ENCODE data around the gene PALLD. TPM values are rescaled to one million over a fixed set of nuclear protein-coding genes. Genes with fewer than 3 reads are reported as not detected.

Gene PALLD
- total and polyA plus RNA-seq, 2 donors (not counting 3 experiments of a cell fraction or from before 2014, with no cell fraction given), result 13.4 to 48.2 TPM

DNA sequence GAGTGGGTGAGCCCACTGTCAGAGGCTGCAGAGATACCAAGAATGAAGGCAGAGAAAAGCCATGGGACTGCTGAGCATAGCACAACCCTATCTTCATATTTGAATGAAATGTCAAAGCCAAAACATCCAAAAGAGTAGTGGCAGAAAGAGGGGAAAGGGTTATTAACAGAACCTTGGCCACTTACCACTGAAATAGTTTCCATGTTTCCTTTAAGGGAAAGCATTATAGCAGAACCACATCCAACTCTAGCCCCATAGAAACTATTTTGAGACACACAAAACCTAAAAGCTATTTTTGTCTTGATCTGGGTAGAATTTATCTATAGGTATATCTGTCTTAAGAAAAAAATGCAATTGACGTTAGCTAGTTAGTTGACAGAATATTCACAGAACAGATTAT lies 373.2 kb downstream of the PALLD start:
- peaks cover 19% of the 10 kb centered on the region for H3K4me1 ChIP-seq (ENCODE audit: control insufficient read depth, extremely low read depth, insufficient read depth, low read length)
- intact Hi-C loops (cut with micrococcal nuclease), result no loop called here
- H3K4me3 ChIP-seq (replicated peaks in 1 of 3; ENCODE audit: insufficient read depth in 1 of 3, low read depth in 1 of 3, low read length in 3 of 3), result no peak overlapping the region
- no TSS peak for BruUV-seq (replicated peaks)
- no peak overlapping the region for H2AFZ ChIP-seq (ENCODE audit: low read depth, low read length)
- no peak overlapping the region for H3K9ac ChIP-seq (replicated peaks; ENCODE audit: extremely low read depth, insufficient read depth, low read length)
- no peak for DNase-seq (ENCODE audit: low read depth, low spot score)
- CTCF ChIA-PET, result no interaction called here
- no peaks in the 10 kb centered on the region for H4K20me1 ChIP-seq (replicated peaks; ENCODE audit: control insufficient read depth, extremely low read depth, insufficient read depth, low read length)
- H3K9me3 ChIP-seq (replicated peaks; ENCODE audit: control insufficient read depth, insufficient read depth, low read length), result no peaks in the 10 kb centered on the region
- no peak overlapping the region for H3K4me2 ChIP-seq (ENCODE audit: insufficient read depth, low read length)
- H3K27me3 ChIP-seq (ENCODE audit: control insufficient read depth in 2 of 2, insufficient read depth in 2 of 2, low read length in 2 of 2), result no peaks in the 10 kb centered on the region
- POLR2A ChIA-PET, result no interaction called here
- dilution Hi-C loops (cut with MboI; ENCODE audit: extremely low pct_ligation_motif_present, low sequenced_read_pairs), result no loop called here
- no peak for FAIRE-seq
- H3K36me3 ChIP-seq (ENCODE audit: control insufficient read depth in 2 of 2, extremely low read depth in 1 of 2, insufficient read depth in 2 of 2, low read length in 2 of 2), result no peaks in the 10 kb centered on the region
- no peak for TF ChIP-seq FOS (IDR thresholded peaks at IDR 0.05; ENCODE audit: borderline replicate concordance, insufficient read depth, low read length)
- TF ChIP-seq, protein P1, sequence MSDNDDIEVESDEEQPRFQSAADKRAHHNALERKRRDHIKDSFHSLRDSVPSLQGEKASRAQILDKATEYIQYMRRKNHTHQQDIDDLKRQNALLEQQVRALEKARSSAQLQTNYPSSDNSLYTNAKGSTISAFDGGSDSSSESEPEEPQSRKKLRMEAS (IDR thresholded peaks at IDR 0.05; ENCODE audit: insufficient read depth, insufficient read length), result no peak
- no peak for TF ChIP-seq EZH2 (IDR thresholded peaks at IDR 0.05; ENCODE audit: borderline replicate concordance, low read depth, low read length, severe bottlenecking)
- TF ChIP-seq, protein P2, sequence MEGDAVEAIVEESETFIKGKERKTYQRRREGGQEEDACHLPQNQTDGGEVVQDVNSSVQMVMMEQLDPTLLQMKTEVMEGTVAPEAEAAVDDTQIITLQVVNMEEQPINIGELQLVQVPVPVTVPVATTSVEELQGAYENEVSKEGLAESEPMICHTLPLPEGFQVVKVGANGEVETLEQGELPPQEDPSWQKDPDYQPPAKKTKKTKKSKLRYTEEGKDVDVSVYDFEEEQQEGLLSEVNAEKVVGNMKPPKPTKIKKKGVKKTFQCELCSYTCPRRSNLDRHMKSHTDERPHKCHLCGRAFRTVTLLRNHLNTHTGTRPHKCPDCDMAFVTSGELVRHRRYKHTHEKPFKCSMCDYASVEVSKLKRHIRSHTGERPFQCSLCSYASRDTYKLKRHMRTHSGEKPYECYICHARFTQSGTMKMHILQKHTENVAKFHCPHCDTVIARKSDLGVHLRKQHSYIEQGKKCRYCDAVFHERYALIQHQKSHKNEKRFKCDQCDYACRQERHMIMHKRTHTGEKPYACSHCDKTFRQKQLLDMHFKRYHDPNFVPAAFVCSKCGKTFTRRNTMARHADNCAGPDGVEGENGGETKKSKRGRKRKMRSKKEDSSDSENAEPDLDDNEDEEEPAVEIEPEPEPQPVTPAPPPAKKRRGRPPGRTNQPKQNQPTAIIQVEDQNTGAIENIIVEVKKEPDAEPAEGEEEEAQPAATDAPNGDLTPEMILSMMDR (IDR thresholded peaks at IDR 0.05; ENCODE audit: extremely low read depth in 1 of 2, insufficient read depth in 1 of 2, low read depth in 1 of 2, low read length in 2 of 2), result no peak
- no peak for TF ChIP-seq MYC (IDR thresholded peaks at IDR 0.05; ENCODE audit: low read depth, low read length)
- TF ChIP-seq JUN (IDR thresholded peaks at IDR 0.05; ENCODE audit: borderline replicate concordance, insufficient read depth, insufficient read length, low read depth), result no peak
- no peak for TF ChIP-seq GATA2 (IDR thresholded peaks at IDR 0.05; ENCODE audit: insufficient read depth, insufficient read length, low read depth, low read length)
- TF ChIP-seq POLR2A (IDR thresholded peaks at IDR 0.05; ENCODE audit: low read depth, low read length), result no peak
- no peak for TF ChIP-seq POLR2AphosphoS5 (IDR thresholded peaks at IDR 0.05; ENCODE audit: insufficient read depth, low read depth, low read length)
- no peaks in the 10 kb centered on the region for H3K9me1 ChIP-seq (replicated peaks; ENCODE audit: control insufficient read depth, extremely low read depth, insufficient read depth, low read length)
- no peak overlapping the region for H3K27ac ChIP-seq (ENCODE audit: insufficient read depth, low read depth, low read length)
- no peaks in the 10 kb centered on the region for H3K79me2 ChIP-seq (ENCODE audit: control insufficient read depth, insufficient read depth, low read length)

All from endothelial cell of umbilical vein (primary cell).